Loucy (cell line): ENCODE results near the gene TTLL5.

ENCODE experiments used
- EZH2phosphoT487 ChIP-seq: fragments of 200-600 bp; IDR thresholded peaks from 2 replicates; pipeline ENCODE4 v1.6.1; 2018; ENCODE audit warnings: antibody characterized with exemption, mild to moderate bottlenecking, moderate library complexity, borderline replicate concordance
- TF ChIP-seq, protein P1 (sequence below): fragments of 200-600 bp; sonication (generic); conservative IDR thresholded peaks from 2 replicates; pipeline ENCODE4 v1.5.1; 2014; ENCODE audit warnings: mild to moderate bottlenecking, antibody characterized with exemption, low read length

GRCh38 chr14:75626396-75626795 is 34.6 kb upstream of the TTLL5 start:
- TF ChIP-seq, protein P1, sequence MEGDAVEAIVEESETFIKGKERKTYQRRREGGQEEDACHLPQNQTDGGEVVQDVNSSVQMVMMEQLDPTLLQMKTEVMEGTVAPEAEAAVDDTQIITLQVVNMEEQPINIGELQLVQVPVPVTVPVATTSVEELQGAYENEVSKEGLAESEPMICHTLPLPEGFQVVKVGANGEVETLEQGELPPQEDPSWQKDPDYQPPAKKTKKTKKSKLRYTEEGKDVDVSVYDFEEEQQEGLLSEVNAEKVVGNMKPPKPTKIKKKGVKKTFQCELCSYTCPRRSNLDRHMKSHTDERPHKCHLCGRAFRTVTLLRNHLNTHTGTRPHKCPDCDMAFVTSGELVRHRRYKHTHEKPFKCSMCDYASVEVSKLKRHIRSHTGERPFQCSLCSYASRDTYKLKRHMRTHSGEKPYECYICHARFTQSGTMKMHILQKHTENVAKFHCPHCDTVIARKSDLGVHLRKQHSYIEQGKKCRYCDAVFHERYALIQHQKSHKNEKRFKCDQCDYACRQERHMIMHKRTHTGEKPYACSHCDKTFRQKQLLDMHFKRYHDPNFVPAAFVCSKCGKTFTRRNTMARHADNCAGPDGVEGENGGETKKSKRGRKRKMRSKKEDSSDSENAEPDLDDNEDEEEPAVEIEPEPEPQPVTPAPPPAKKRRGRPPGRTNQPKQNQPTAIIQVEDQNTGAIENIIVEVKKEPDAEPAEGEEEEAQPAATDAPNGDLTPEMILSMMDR: no peak
- TF ChIP-seq EZH2phosphoT487: no peak
